NCI-H510A (cell line): Measurements from ENCODE around the gene TSFM.

ENCODE experiments used
- DNase-seq: peaks from one replicate; lab custom pipeline; 2025; lab: John Stamatoyannopoulos, UW

The TSFM gene

DNA sequence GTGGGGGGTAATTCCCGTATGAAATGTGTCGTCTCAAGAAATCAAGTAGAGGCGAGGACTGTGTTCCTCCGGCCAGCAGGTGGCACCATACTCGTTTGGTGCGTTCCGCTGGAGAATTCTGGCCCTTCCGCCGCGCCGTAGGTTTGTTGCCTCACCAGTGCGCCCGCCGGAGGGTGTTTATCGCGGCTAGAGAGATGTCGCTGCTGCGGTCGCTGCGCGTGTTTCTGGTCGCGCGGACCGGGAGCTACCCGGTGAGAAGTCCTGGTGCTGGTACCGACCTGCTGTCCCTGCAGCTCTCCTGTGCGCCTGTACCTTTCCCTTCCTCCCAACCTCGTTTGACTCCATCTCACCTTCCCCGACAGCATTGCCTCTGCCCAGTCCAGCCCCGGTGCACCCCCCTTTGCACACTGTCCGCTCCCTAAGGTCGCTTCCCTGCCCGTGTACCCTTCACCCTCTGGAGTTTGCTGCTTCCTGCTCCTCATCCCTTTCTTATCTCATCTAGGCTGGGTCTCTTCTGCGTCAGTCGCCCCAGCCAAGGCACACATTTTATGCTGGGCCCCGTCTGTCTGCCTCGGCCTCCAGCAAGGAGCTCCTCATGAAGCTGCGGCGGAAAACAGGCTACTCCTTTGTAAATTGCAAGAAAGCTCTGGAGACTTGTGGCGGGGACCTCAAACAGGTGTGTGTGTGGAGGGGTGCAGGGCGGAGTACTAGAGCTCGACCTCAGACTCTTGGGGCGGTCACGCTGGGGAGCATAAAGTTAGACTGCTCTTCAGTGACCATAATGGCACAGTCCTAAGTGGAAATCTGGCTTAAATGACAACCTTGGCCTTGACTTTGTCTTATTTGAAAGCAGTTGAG lies at the start of gene TSFM:
Gene TSFM, plus strand, starts transcription at position 180 of the 858 bp plus-strand sequence. Its CDS starts 15 bp downstream, at position 195.
- DNase-seq, result peak; percentile 96

DNA sequence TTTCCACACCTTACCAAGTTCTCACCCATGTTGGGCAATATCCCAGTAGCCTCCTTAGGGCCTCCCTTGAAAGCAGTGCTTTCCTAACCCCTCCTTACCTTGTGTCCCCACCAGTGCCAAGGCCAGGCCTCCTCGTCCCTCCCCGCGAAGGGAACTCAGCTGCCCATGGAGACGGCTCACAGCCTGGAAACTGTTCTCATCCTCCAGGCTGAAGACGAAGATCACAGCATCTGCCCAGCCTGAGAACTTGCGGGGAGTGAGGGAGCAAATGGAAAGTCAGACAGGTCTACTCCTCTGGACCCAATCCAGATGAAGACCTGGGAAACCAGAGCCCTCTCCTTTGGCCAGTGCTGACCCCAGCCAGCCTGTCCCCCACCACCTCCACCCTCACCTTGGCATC lies 48.7 kb upstream of the TSFM start:
- DNase-seq, result no peak

- no peak for DNase-seq
Observed at GRCh38 chr12:57734591-57734990, 48.0 kb upstream of the TSFM start.

DNA sequence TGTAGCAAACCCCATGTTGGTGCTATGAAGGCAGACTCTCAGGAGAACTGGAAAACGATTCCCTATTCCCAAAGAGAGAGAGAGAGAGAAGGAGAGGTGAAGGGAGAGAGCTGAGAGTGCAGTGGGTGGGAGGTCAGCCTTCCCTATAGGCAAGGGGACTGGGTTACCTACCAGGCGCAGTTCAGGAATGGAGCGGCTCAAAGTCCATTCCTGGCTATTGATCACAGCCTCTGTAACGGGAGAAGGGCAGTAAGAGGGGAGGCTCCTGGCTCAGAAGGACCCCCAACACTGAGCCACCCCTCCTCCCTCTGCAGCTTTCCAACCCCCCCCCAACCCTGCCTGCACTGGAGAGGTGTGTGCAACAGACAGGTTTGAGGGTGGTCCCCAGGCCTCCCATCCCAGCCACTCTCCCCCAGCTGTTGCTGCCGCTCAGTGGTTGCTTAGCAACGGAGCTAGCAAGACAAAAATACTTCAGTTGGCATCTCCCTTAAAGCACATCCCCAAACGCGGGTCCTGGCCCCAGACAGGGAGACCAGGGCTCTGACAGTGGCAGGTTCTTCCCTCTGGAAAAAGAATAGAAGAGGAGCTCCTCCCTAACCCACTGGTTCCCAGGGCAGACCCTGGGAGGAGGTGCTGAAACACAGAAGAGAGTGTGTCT lies 47.3 kb upstream of the TSFM start:
- DNase-seq, result peak; percentile 31

GRCh38 chr12:57735952-57736740 lies 46.4 kb upstream of the TSFM start:
- DNase-seq, result peak; percentile 35

- DNase-seq, result no peak
Observed at GRCh38 chr12:57736741-57737466, 45.7 kb upstream of the TSFM start.

- no peak for DNase-seq
Observed at GRCh38 chr12:57737467-57738460, 44.8 kb upstream of the TSFM start.

DNA sequence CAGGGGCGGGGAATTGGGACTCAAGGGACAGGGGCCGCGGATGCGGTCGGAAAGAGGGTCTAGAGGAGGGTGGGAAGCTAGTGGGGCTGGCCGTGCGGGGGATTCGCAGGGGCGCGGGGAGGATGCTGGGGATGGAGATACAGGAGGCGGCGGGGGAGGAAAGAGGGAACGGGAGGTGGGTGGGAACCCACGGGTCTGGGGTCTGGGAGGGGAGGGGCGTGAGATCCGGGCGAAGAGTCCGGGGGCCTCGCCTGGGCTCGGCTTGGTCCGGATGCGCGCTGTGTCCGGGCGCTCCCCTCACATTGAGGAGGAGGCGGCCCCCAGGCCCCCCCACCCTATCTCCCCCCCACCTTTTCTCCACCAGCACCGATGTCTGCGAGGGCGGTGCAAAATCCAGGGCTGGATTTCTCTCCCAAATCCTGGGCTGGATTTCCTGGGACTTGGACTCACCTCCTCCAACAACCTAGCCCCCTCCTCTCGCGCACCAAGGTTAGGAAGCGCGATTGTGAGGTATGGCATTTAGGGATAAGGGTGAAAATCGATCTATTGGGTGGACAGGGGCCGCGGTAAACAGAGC lies 43.8 kb upstream of the TSFM start, which contains the start of gene AGAP2:
Gene AGAP2, minus strand, starts transcription at position 82 of the 577 bp plus-strand sequence. CDS start 496 bp downstream, outside the sequence.
- no peak for DNase-seq

- no peak for DNase-seq
Observed at GRCh38 chr12:57739387-57739786, 43.2 kb upstream of the TSFM start.

DNA sequence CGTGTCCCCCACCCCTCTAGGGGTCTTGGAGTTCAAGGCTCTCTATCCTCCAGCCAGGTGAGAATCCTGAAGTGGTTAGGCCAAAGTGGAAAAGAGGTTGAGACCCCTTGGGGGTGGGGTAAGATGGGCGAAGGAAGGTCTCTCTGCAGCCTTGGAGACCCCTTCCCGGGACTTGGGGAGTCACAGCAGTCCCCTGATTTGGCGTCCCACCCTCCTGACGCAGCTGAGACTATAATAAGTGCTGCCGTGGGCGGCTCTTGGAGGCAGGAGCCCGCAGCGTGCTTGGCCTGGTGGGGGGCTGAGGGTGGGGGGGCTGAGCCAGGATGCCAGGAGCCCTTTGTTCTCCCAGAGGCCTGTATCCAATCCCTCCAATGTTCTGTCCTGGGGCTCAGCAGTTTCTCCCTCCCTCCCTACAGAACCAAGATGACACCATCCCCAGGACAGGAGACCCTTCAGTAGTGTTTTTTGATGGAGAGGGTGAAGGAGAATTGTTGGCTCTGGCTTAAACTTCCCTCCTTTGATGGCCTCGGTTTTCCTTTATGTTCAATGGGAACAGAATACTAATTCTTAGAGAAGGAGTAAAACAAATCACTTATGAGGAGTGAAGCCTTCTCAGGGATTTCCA lies 42.6 kb upstream of the TSFM start:
- DNase-seq, result no peak

DNA sequence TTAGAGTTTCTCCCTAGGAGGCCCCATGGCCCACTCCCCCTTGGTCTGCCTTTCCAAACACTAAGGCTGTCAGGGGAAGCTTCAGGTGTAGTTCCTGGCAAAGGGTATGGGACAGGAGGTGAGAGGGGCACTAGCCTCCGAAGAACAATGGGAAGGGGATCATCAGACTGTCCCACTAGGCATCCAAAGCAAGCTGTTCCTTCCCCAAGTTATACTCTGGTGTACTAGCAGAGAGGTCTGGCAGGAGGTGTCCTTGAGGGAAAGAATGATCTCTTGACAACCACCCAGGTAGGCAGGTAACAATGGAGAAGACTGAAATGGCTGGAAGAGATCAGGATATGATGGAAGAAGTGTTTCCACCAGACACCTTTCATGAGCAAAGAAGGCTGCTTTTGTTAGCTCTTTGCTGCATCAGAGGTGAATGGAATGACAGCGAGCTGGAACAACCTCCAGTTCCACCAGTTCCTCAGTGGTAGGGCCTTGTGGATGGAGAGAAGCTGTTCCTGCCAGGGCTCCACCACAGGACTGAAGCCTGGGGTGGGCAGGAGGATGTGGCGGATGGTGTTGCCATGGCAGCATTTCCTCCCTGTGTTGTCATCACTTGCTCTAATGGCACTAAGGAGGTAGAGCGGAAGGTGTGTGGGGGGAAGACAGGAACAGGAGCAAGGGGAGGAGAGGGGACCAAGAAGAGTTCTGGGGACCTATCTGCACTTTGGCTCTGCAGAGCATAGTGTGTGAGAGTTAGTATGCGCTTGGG lies 41.8 kb upstream of the TSFM start:
- no peak for DNase-seq

- no peak for DNase-seq
Observed at GRCh38 chr12:57741413-57741789, 41.2 kb upstream of the TSFM start.

DNA sequence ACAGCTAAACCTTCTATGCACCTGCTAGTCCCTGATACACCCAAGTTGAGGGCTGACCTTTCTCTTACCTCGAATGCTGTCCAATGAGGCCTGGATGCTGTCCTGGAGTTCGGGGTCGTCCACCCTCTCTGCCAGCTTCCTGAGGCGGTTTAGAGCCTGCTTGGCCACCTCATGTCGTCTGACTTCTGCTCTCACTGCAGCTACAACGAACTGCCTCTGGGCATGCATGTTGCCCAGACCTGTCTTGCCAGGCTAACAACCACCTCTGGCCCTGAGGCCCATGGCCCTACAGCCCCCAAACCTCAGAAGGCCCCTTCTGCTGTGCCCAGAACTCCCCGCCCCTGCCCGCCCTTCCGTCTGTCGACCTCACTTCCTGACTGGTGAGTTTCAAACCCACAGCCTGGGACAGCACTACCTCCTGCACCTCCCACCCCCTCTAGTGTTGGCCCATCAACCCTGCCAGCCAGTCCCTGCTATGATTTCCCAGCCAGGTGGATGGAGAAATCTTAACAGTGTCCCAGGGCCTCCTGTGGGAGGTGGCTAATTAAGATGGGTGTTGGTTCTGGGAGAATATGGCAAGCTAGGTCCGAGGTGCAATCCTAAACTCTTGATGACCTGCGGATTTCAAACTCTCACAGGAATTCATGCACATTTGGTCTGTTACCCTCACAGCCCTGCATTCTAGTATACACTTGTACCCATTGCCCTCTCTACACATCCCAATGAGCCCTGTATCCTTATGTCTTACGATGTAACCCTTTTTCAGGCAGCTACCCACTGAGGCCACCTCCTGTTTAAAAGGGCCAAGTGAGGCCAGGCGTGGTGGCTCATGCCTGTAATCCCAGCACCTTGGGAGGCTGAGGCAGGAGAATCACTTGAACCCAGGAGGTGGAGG lies 40.5 kb upstream of the TSFM start:
- DNase-seq, result no peak

- DNase-seq, result no peak
Observed at GRCh38 chr12:57743769-57744168, 38.8 kb upstream of the TSFM start.

DNA sequence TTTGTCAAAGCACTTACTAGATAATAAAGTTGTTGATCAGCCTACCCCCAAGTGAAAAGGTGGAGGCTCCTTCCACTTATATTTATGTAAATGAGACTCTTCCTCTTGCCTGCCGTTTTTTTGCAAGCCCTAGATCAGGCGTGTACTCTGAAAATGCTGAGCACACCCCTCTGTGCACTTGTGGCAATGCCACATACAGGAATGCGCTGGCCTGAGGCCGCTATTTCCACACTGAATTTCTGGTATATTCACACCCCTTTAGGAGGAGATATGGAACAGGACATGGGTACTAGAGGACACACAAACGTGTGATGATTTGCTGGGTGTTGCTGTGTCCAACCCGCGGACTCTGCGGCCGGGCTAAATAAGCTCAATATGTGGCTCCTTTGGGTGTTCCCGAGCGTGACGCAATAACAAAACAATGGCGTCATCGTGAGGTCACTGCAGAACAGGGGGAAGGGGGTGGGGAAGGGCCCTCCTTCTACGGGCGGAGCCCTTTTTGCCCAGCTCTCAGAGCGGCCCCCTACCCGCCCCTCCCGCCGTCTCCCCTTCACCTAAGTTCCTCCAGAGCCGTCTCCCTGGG lies 38.3 kb upstream of the TSFM start:
- DNase-seq, result no peak

DNA sequence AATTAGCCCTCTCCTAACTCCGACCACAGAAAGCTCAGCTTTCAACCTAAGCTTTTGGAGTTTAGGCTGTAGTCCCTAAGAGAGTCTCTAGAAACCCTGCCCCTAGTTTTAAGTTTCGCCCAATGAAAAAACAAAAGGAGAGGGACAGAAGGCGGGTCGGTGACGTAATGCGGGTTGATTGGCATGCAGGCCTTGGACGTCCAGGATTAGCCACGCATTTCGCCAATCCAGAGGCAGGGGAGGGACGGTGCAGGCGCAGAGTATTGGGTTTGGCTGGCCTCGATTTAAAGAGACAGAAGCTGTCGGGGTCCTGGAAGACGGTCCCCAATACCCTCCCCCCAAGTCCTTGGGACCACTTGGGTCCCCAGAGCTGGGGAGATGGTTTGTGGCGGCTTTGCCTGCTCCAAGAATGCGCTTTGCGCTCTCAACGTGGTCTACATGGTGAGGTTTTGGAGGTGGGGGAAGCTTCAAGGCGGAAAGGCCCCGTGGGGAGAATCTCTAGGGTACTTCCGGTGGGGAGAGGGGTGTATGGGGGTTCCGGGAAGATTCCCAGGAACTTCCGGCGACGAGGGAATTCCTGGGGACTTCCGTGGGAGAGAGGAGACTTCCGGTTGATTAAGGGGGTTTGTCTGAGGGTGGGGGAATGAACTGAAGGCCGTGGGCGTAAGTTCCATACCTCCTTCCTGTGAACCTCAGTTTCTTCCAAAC lies 37.7 kb upstream of the TSFM start, which contains the start of gene TSPAN31:
Gene TSPAN31, plus strand, starts transcription at position 263 of the 708 bp plus-strand sequence. Its CDS starts 116 bp downstream, at position 379.
- DNase-seq, result peak; percentile 98

DNA sequence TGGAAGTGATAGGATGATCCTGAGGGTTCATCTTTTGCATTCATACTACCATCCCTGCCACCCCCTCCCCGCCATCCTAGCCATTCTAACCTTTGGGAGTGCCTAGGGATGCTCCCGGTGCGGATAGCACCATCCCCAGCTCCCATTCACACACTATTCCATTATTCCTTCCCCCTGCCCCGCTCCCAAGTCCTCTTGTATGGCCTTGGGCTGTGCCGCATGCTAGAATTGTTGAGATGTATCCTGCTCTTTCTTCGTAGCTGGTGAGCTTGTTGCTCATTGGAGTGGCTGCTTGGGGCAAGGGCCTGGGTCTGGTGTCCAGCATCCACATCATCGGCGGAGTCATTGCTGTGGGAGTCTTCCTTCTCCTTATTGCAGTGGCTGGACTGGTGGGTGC lies 37.1 kb upstream of the TSFM start:
- DNase-seq, result no peak
